Nephron progenitor cell (in vitro differentiated cells): ENCODE results near the gene THSD4.

Experiments used
- DNase-seq: peaks from one replicate; pipeline ENCODE4 v3.0.0; 2021
- H3K27ac Mint-ChIP-seq: 2 replicates; pipeline ENCODE4 v1.8.0; 2021; ENCODE audit warnings: mild to moderate bottlenecking, moderate library complexity, mixed read lengths
- H3K27me3 Mint-ChIP-seq: 2 replicates; pipeline ENCODE4 v1.8.0; 2021; ENCODE audit warnings: mild to moderate bottlenecking, low read depth, mixed read lengths; ENCODE audit not compliant: poor library complexity
- H3K36me3 Mint-ChIP-seq: 2 replicates; pipeline ENCODE4 v1.8.0; 2021; ENCODE audit warnings: low read depth, mixed read lengths
- H3K4me1 Mint-ChIP-seq: 2 replicates; pipeline ENCODE4 v1.8.0; 2021; ENCODE audit warnings: mixed read lengths
- H3K4me3 Mint-ChIP-seq: 2 replicates; pipeline ENCODE4 v1.8.0; 2021; ENCODE audit warnings: mild to moderate bottlenecking, moderate library complexity, mixed read lengths
- H3K9me3 Mint-ChIP-seq: 2 replicates; pipeline ENCODE4 v1.8.0; 2021; ENCODE audit warnings: mild to moderate bottlenecking, moderate library complexity, mixed read lengths
- CTCF ChIP-seq: fragments of 200-600 bp; sonication (generic); IDR thresholded peaks from 2 replicates; pipeline ENCODE4 v1.5.0; 2021; ENCODE audit warnings: antibody characterized with exemption

THSD4 gene

GRCh38 chr15:71752604-71753289 is 637.5 kb downstream of the THSD4 start:
- peak; percentile 30 for TF ChIP-seq CTCF
- Mint-ChIP-seq H3K27ac (no peak overlapping the region), H3K4me1 (peaks cover 7% of the 10 kb centered on the region), H3K36me3 (peaks cover 15% of the 10 kb centered on the region), H3K4me3 (no peak overlapping the region), H3K9me3 (peaks cover 12% of the 10 kb centered on the region), H3K27me3 (peaks cover 3% of the 10 kb centered on the region)
- peak; percentile 17 for DNase-seq

GRCh38 chr15:71753346-71753745 is 638.1 kb downstream of the THSD4 start:
- DNase-seq = no peak
- H3K27me3 Mint-ChIP-seq = peaks cover 1% of the 10 kb centered on the region
- H3K4me1 Mint-ChIP-seq = peaks cover 2% of the 10 kb centered on the region
- peaks cover 12% of the 10 kb centered on the region for H3K9me3 Mint-ChIP-seq
- H3K36me3 Mint-ChIP-seq = peaks cover 9% of the 10 kb centered on the region
- no peak overlapping the region for H3K4me3 Mint-ChIP-seq
- TF ChIP-seq CTCF = no peak
- H3K27ac Mint-ChIP-seq = no peak overlapping the region

- TF ChIP-seq CTCF = no peak
- H3K36me3 Mint-ChIP-seq = peaks cover 10% of the 10 kb centered on the region
- H3K4me3 Mint-ChIP-seq = no peak overlapping the region
- H3K27ac Mint-ChIP-seq = no peak overlapping the region
- no peak for DNase-seq
- peaks cover 8% of the 10 kb centered on the region for H3K4me1 Mint-ChIP-seq
- no peaks in the 10 kb centered on the region for H3K27me3 Mint-ChIP-seq
- H3K9me3 Mint-ChIP-seq = peaks cover 20% of the 10 kb centered on the region
Measured at GRCh38 chr15:71754660-71755059, 639.4 kb downstream of the THSD4 start.

- Mint-ChIP-seq H3K9me3 (peaks cover 27% of the 10 kb centered on the region), H3K27me3 (no peaks in the 10 kb centered on the region), H3K4me1 (peaks cover 8% of the 10 kb centered on the region), H3K4me3 (no peak overlapping the region), H3K36me3 (peaks cover 17% of the 10 kb centered on the region), H3K27ac (no peak overlapping the region)
- DNase-seq = no peak
- TF ChIP-seq CTCF = no peak
Measured at GRCh38 chr15:71755092-71755970, 640.1 kb downstream of the THSD4 start.

GRCh38 chr15:71756599-71757352 is 641.5 kb downstream of the THSD4 start:
- DNase-seq = no peak
- Mint-ChIP-seq H3K9me3 (peaks cover 41% of the 10 kb centered on the region), H3K36me3 (peaks cover 32% of the 10 kb centered on the region), H3K4me3 (no peak overlapping the region), H3K27me3 (no peaks in the 10 kb centered on the region), H3K27ac (no peak overlapping the region), H3K4me1 (peaks cover 8% of the 10 kb centered on the region)
- no peak for TF ChIP-seq CTCF
